Posterior cingulate gyrus (tissue), 11 donors: ENCODE results near the gene ARGFX.
A peak's percentile ranks its signal among the peaks of the same experiment; 100 is the strongest.
"Not testable (repeated sequence)": the region's sequence is repeated elsewhere in the genome, so short reads cannot be mapped to it uniquely, and the experiment has no call there.

ENCODE experiments used
- DNase-seq, 10 donors: peaks; one replicate each; pipeline versions ENCODE4 v3.0.0 to v3.0.0-alpha.2; 2020 to 2021; ENCODE audit warnings: mixed read lengths in 3 of 10
- intact Hi-C: fragments of 100-400 bp; cut with DNase I; formaldehyde crosslinking; loops from one replicate; pipeline ENCODE4 v1.15.1; 2023

ARGFX gene

GRCh38 chr3:121567649-121568048, at the start of gene ARGFX:
TSS of gene ARGFX (plus strand) at chr3:121567949. CDS start at chr3:121570714, 2,765 bp downstream.
- intact Hi-C loops = no loop called here
- DNase-seq = no peak

GRCh38 chr3:121517953-121518655, 49.6 kb upstream of the ARGFX start:
- DNase-seq = no peak
- intact Hi-C loops = no loop called here

GRCh38 chr3:121520510-121520909, 47.2 kb upstream of the ARGFX start:
- no peak for DNase-seq
- intact Hi-C loops = no loop called here

- intact Hi-C loops = no loop called here
- DNase-seq = no peak
Observed at GRCh38 chr3:121529308-121529707, 38.4 kb upstream of the ARGFX start.

- no peak for DNase-seq
- intact Hi-C loops = no loop called here
Observed at GRCh38 chr3:121531269-121531668, 36.5 kb upstream of the ARGFX start.

GRCh38 chr3:121542924-121543323, 24.8 kb upstream of the ARGFX start:
- DNase-seq = no peak
- intact Hi-C loops = no loop called here

- intact Hi-C loops = loop anchor here (5.0 kb wide), 1 partner anchor 202 kb away; the partner anchor contains the start of gene GOLGB1
- DNase-seq = no peak
Observed at GRCh38 chr3:121545049-121545573, 22.6 kb upstream of the ARGFX start.

GRCh38 chr3:121545574-121546455, 21.9 kb upstream of the ARGFX start, which contains the start of gene POLQ:
TSS of gene POLQ (minus strand) at chr3:121545988. CDS start at chr3:121545877, 111 bp downstream.
- peak; percentile 89 to 99 (median 94) for DNase-seq
- intact Hi-C loops = loop anchor here (2.0 to 5.0 kb wide), 4 partner anchors 201 to 1133 kb away; partner anchors contain the start of genes FAM162A and GOLGB1

- intact Hi-C loops = no loop called here
- DNase-seq = peak in 1 of 10 donors; percentile 17
Observed at GRCh38 chr3:121552379-121552778, 15.4 kb upstream of the ARGFX start.

- intact Hi-C loops = no loop called here
- no peak for DNase-seq
Observed at GRCh38 chr3:121552797-121553196, 15.0 kb upstream of the ARGFX start.

GRCh38 chr3:121557426-121557934, 10.3 kb upstream of the ARGFX start:
- no peak for DNase-seq
- intact Hi-C loops = no loop called here

GRCh38 chr3:121562148-121562547, 5.6 kb upstream of the ARGFX start:
- DNase-seq = no peak

GRCh38 chr3:121566773-121567172, 976 bp upstream of the ARGFX start:
- DNase-seq = no peak
- intact Hi-C loops = no loop called here

More at GRCh38 chr3:121562148-121562547, 5.6 kb upstream of the ARGFX start:
- intact Hi-C loops = no loop called here

- no peak for DNase-seq
- intact Hi-C loops = no loop called here
Observed at GRCh38 chr3:121574449-121574848, 6.7 kb downstream of the ARGFX start.

- no peak for DNase-seq
- intact Hi-C loops = no loop called here
Observed at GRCh38 chr3:121581691-121582090, 13.9 kb downstream of the ARGFX start.

GRCh38 chr3:121584418-121584817, 16.7 kb downstream of the ARGFX start:
- no peak for DNase-seq
- intact Hi-C loops = no loop called here

- peak in 8 of 10 donors; percentile 11 to 90 (median 52) for DNase-seq
- intact Hi-C loops = no loop called here
Observed at GRCh38 chr3:121592856-121593702, 25.3 kb downstream of the ARGFX start, which contains the start of gene FBXO40. TSS of gene FBXO40 (plus strand) at chr3:121593379. CDS start at chr3:121620576, 27,197 bp downstream.

- DNase-seq, intact Hi-C loops: not testable (repeated sequence)
Observed at GRCh38 chr3:121593806-121594205, 26.1 kb downstream of the ARGFX start.

- DNase-seq = no peak
- intact Hi-C loops = no loop called here
Observed at GRCh38 chr3:121594850-121595249, 27.1 kb downstream of the ARGFX start.
